ENCODE results near the gene STK39. TPM values are rescaled to one million over a fixed set of nuclear protein-coding genes. Genes with fewer than 3 reads are reported as not detected.

The STK39 gene
- polyA plus RNA-seq, 1 donor (not counting 4 experiments of a cell fraction or from before 2014, with no cell fraction given): 20.7 TPM

DNA sequence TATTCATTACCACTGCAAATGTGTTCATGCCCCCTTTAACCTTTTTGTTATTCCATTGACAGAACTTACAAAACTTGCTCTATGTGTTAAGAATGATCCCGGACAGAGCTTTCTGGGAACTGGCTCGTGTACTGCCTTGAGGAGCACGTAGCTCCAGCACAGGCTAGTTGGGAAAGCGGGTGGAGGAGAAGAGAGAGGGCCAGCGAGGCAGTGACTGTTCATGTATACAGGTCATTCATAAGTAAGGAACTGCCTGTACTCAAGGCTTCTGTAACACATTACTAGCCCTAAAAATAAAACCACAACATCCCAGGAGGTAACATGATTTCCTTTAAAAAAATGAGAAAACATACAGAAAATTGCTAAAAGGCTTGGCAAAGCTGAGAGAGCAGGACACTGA is 109.0 kb downstream of the STK39 start:
- Histone ChIP-seq H3K9ac (ENCODE audit: control insufficient read depth, extremely low read depth, insufficient read depth, low read length) (no peak overlapping the region), H3K79me2 (ENCODE audit: control insufficient read depth, insufficient read depth, low read length) (no peaks in the 10 kb centered on the region), H3K9me1 (ENCODE audit: control insufficient read depth, extremely low read depth, insufficient read depth, low read length) (no peaks in the 10 kb centered on the region), H2AFZ (ENCODE audit: control insufficient read depth, low read length) (no peak overlapping the region), H3K27ac (ENCODE audit: control insufficient read depth, insufficient read depth, low read length) (no peak overlapping the region), H4K20me1 (ENCODE audit: control insufficient read depth, extremely low read depth, insufficient read depth, low read length) (no peaks in the 10 kb centered on the region), H3K27me3 (ENCODE audit: control insufficient read depth, extremely low read depth, insufficient read depth, low read length) (no peaks in the 10 kb centered on the region), H3K4me2 (ENCODE audit: control insufficient read depth, extremely low read depth, insufficient read depth, low read depth, low read length) (no peak overlapping the region), H3K4me1 (ENCODE audit: control insufficient read depth, extremely low read depth, insufficient read depth, low read length) (no peaks in the 10 kb centered on the region), H3K9me3 (ENCODE audit: control insufficient read depth, low read depth, low read length) (no peaks in the 10 kb centered on the region), H3K36me3 (ENCODE audit: control insufficient read depth in 2 of 2, extremely low read depth in 1 of 2, insufficient read depth in 2 of 2, low read length in 2 of 2) (peaks cover 0 to 5% of the 10 kb centered on the region in 2 experiments), H3K4me3 (ENCODE audit: control insufficient read depth in 2 of 3, extremely low read depth in 1 of 3, insufficient read depth in 2 of 3, low read depth in 1 of 3, low read length in 3 of 3) (no peak overlapping the region)
- no peak for TF ChIP-seq EZH2 (IDR thresholded peaks at IDR 0.05; ENCODE audit: low read length)
- TF ChIP-seq, protein P1, sequence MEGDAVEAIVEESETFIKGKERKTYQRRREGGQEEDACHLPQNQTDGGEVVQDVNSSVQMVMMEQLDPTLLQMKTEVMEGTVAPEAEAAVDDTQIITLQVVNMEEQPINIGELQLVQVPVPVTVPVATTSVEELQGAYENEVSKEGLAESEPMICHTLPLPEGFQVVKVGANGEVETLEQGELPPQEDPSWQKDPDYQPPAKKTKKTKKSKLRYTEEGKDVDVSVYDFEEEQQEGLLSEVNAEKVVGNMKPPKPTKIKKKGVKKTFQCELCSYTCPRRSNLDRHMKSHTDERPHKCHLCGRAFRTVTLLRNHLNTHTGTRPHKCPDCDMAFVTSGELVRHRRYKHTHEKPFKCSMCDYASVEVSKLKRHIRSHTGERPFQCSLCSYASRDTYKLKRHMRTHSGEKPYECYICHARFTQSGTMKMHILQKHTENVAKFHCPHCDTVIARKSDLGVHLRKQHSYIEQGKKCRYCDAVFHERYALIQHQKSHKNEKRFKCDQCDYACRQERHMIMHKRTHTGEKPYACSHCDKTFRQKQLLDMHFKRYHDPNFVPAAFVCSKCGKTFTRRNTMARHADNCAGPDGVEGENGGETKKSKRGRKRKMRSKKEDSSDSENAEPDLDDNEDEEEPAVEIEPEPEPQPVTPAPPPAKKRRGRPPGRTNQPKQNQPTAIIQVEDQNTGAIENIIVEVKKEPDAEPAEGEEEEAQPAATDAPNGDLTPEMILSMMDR (optimal IDR thresholded peaks at IDR 0.05 in 1 of 3, IDR thresholded peaks at IDR 0.05 in 1 of 3, conservative IDR thresholded peaks at IDR 0.05 in 1 of 3; ENCODE audit: extremely low read depth in 1 of 3, insufficient read depth in 2 of 3, low read length in 3 of 3): no peak
- no peak for FAIRE-seq
- dilution Hi-C loops (cut with MboI; ENCODE audit: extremely low pct_ligation_motif_present, low sequenced_read_pairs): no loop called here
- no peak for DNase-seq (ENCODE audit: low read depth, low spot score)

DNA sequence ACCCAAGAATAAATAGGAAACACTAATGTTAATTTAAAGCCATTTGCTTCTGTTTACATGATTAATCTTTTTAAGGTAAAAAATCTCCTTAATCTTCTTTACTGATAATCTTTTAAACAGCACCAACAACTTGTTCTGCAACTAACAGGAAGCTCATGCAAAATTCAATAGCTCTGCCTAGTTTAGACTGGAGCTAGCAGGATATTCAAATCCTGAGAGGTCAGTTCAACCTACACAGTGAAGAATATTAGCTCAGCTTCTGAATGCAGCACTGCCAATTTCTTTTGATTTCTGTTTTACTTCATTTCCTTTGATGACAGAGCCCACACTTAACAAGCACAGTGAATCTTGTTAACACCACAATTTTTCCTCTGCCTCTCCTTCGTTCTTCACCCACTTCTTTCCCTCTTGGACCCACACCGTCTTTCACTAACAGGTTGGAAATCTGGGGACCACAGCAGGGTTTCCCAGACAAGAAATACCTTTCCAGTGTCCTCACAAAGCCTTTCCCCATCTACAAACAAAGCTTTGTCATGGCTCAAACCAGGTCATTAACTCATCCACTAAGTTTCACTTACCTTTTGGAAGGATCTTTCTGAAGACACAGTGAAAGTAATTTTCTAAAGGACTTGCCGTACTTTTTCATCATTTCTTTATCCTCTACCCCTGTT is 109.8 kb downstream of the STK39 start:
- Histone ChIP-seq H3K27ac (ENCODE audit: control insufficient read depth, insufficient read depth, low read length) (no peak overlapping the region), H3K9ac (ENCODE audit: control insufficient read depth, extremely low read depth, insufficient read depth, low read length) (no peak overlapping the region), H4K20me1 (ENCODE audit: control insufficient read depth, extremely low read depth, insufficient read depth, low read length) (no peaks in the 10 kb centered on the region), H2AFZ (ENCODE audit: control insufficient read depth, low read length) (no peak overlapping the region), H3K36me3 (ENCODE audit: control insufficient read depth in 2 of 2, extremely low read depth in 1 of 2, insufficient read depth in 2 of 2, low read length in 2 of 2) (peaks cover 1 to 5% of the 10 kb centered on the region in 2 experiments), H3K27me3 (ENCODE audit: control insufficient read depth, extremely low read depth, insufficient read depth, low read length) (no peaks in the 10 kb centered on the region), H3K79me2 (ENCODE audit: control insufficient read depth, insufficient read depth, low read length) (no peaks in the 10 kb centered on the region), H3K9me3 (ENCODE audit: control insufficient read depth, low read depth, low read length) (no peaks in the 10 kb centered on the region), H3K4me2 (ENCODE audit: control insufficient read depth, extremely low read depth, insufficient read depth, low read depth, low read length) (no peak overlapping the region), H3K9me1 (ENCODE audit: control insufficient read depth, extremely low read depth, insufficient read depth, low read length) (no peaks in the 10 kb centered on the region), H3K4me1 (ENCODE audit: control insufficient read depth, extremely low read depth, insufficient read depth, low read length) (no peaks in the 10 kb centered on the region), H3K4me3 (ENCODE audit: control insufficient read depth in 2 of 3, extremely low read depth in 1 of 3, insufficient read depth in 2 of 3, low read depth in 1 of 3, low read length in 3 of 3) (no peak overlapping the region)
- no peak for FAIRE-seq
- TF ChIP-seq, protein P1 (optimal IDR thresholded peaks at IDR 0.05 in 1 of 3, IDR thresholded peaks at IDR 0.05 in 1 of 3, conservative IDR thresholded peaks at IDR 0.05 in 1 of 3; ENCODE audit: extremely low read depth in 1 of 3, insufficient read depth in 2 of 3, low read length in 3 of 3): no peak
- TF ChIP-seq EZH2 (IDR thresholded peaks at IDR 0.05; ENCODE audit: low read length): no peak
- dilution Hi-C loops (cut with MboI; ENCODE audit: extremely low pct_ligation_motif_present, low sequenced_read_pairs): no loop called here
- no peak for DNase-seq (ENCODE audit: low read depth, low spot score)
